Subcutaneous abdominal adipose tissue (tissue), 5 donors: Measurements from ENCODE around the gene HSD17B14.
A peak's percentile ranks its signal among the peaks of the same experiment; 100 is the strongest.

ENCODE experiments used
- H3K27ac ChIP-seq: one replicate; pipeline ENCODE4 v1.7.0; 2013; ENCODE audit warnings: low read depth, mild to moderate bottlenecking, inconsistent platforms, low read length, moderate library complexity
- H3K27me3 ChIP-seq, 5 donors: one replicate each; pipeline ENCODE4 v1.7.0; 2013; ENCODE audit warnings: low read length in 5 of 5, inconsistent platforms in 1 of 5; ENCODE audit not compliant: control insufficient read depth in 5 of 5, insufficient read depth in 4 of 5
- H3K36me3 ChIP-seq, 5 donors: one replicate each; pipeline ENCODE4 v1.7.0; 2013; ENCODE audit warnings: low read length in 5 of 5; ENCODE audit not compliant: control insufficient read depth in 5 of 5, insufficient read depth in 5 of 5
- H3K4me1 ChIP-seq, 5 donors: one replicate each; pipeline ENCODE4 v1.7.0; 2013; ENCODE audit warnings: low read length in 5 of 5, mild to moderate bottlenecking in 3 of 5, moderate library complexity in 1 of 5; ENCODE audit not compliant: control insufficient read depth in 5 of 5, insufficient read depth in 5 of 5
- H3K4me3 ChIP-seq, 5 donors: one replicate each; pipeline ENCODE4 v1.7.0; 2013; ENCODE audit warnings: low read length in 5 of 5, low read depth in 1 of 5
- H3K9ac ChIP-seq, 5 donors: one replicate each; pipeline ENCODE4 v1.7.0; 2013; ENCODE audit warnings: low read length in 5 of 5, mild to moderate bottlenecking in 4 of 5, moderate library complexity in 3 of 5
- H3K9me3 ChIP-seq, 5 donors: one replicate each; pipeline ENCODE4 v1.7.0; 2013; ENCODE audit warnings: low read length in 5 of 5; ENCODE audit not compliant: control insufficient read depth in 5 of 5
- donor health status: healthy.
- donor health status: healthy.
- donor health status: healthy.
- donor health status: healthy.
- donor health status: healthy.

The HSD17B14 gene

GRCh38 chr19:48833977-48834376 is 2.3 kb downstream of the HSD17B14 start:
- H3K9ac ChIP-seq, result no peak overlapping the region
- no peaks in the 10 kb centered on the region for H3K9me3 ChIP-seq
- H3K4me1 ChIP-seq, result peaks cover 0 to 23% (median 16%) of the 10 kb centered on the region in 5 donors
- H3K36me3 ChIP-seq, result peaks cover 0 to 12% (median 0%) of the 10 kb centered on the region in 5 donors
- no peak overlapping the region for H3K4me3 ChIP-seq
- H3K27me3 ChIP-seq, result no peaks in the 10 kb centered on the region
- H3K27ac ChIP-seq, result no peak overlapping the region

GRCh38 chr19:48833049-48833448 is 3.2 kb downstream of the HSD17B14 start:
- no peak overlapping the region for H3K27ac ChIP-seq

GRCh38 chr19:48830965-48831364 is 5.3 kb downstream of the HSD17B14 start:
- Histone ChIP-seq H3K27me3 (no peaks in the 10 kb centered on the region), H3K4me3 (no peak overlapping the region), H3K27ac (no peak overlapping the region), H3K4me1 (peaks cover 0 to 8% (median 5%) of the 10 kb centered on the region in 5 donors), H3K9ac (no peak overlapping the region), H3K9me3 (no peaks in the 10 kb centered on the region), H3K36me3 (peaks cover 0 to 15% (median 0%) of the 10 kb centered on the region in 5 donors)

More at GRCh38 chr19:48833049-48833448, 3.2 kb downstream of the HSD17B14 start:
- Histone ChIP-seq H3K9ac (no peak overlapping the region), H3K27me3 (no peaks in the 10 kb centered on the region), H3K36me3 (peaks cover 0 to 12% (median 0%) of the 10 kb centered on the region in 5 donors), H3K4me1 (peaks cover 0 to 23% (median 16%) of the 10 kb centered on the region in 5 donors), H3K9me3 (no peaks in the 10 kb centered on the region), H3K4me3 (no peak overlapping the region)

- H3K27ac ChIP-seq, result no peak overlapping the region
- H3K36me3 ChIP-seq, result peaks cover 0 to 15% (median 0%) of the 10 kb centered on the region in 5 donors
- H3K4me1 ChIP-seq, result no peaks in the 10 kb centered on the region
- no peaks in the 10 kb centered on the region for H3K27me3 ChIP-seq
- no peaks in the 10 kb centered on the region for H3K9me3 ChIP-seq
- no peak overlapping the region for H3K4me3 ChIP-seq
- no peak overlapping the region for H3K9ac ChIP-seq
These were observed 6.2 kb downstream of the HSD17B14 start for GRCh38 chr19:48830088-48830487.

- H3K27me3 ChIP-seq, result no peaks in the 10 kb centered on the region
- peaks cover 0 to 12% (median 0%) of the 10 kb centered on the region in 5 donors for H3K36me3 ChIP-seq
- no peaks in the 10 kb centered on the region for H3K4me1 ChIP-seq
- H3K9ac ChIP-seq, result no peak overlapping the region
- no peak overlapping the region for H3K27ac ChIP-seq
- H3K9me3 ChIP-seq, result no peaks in the 10 kb centered on the region
- no peak overlapping the region for H3K4me3 ChIP-seq
These were observed 9.7 kb downstream of the HSD17B14 start for GRCh38 chr19:48826606-48827020.

GRCh38 chr19:48822514-48822913 is 13.8 kb downstream of the HSD17B14 start:
- Histone ChIP-seq H3K4me3 (no peak overlapping the region), H3K4me1 (peaks cover 7 to 12% (median 10%) of the 10 kb centered on the region in 5 donors), H3K9me3 (no peaks in the 10 kb centered on the region), H3K9ac (no peak overlapping the region), H3K27ac (no peak overlapping the region), H3K27me3 (no peaks in the 10 kb centered on the region), H3K36me3 (peaks cover 0 to 8% (median 0%) of the 10 kb centered on the region in 5 donors)

- H3K9ac ChIP-seq, result no peak overlapping the region
- H3K27ac ChIP-seq, result no peak overlapping the region
- H3K36me3 ChIP-seq, result peaks cover 0 to 7% (median 0%) of the 10 kb centered on the region in 5 donors
- H3K9me3 ChIP-seq, result no peaks in the 10 kb centered on the region
- H3K27me3 ChIP-seq, result no peaks in the 10 kb centered on the region
- no peak overlapping the region for H3K4me3 ChIP-seq
- H3K4me1 ChIP-seq, result peaks cover 7 to 12% (median 10%) of the 10 kb centered on the region in 5 donors
These were observed 14.7 kb downstream of the HSD17B14 start for GRCh38 chr19:48821633-48822032.

- H3K9me3 ChIP-seq, result no peaks in the 10 kb centered on the region
- H3K36me3 ChIP-seq, result peaks cover 0 to 5% (median 0%) of the 10 kb centered on the region in 5 donors
- peak overlapping the region in 1 of 5 donors; percentile 0 for H3K9ac ChIP-seq
- no peak overlapping the region for H3K4me3 ChIP-seq
- peaks cover 7 to 14% (median 10%) of the 10 kb centered on the region in 5 donors for H3K4me1 ChIP-seq
- no peak overlapping the region for H3K27ac ChIP-seq
- H3K27me3 ChIP-seq, result no peaks in the 10 kb centered on the region
These were observed 16.9 kb downstream of the HSD17B14 start for GRCh38 chr19:48819366-48819816.

GRCh38 chr19:48818234-48818820 is 18.0 kb downstream of the HSD17B14 start:
- Histone ChIP-seq H3K9ac (no peak overlapping the region), H3K27me3 (no peaks in the 10 kb centered on the region), H3K4me3 (no peak overlapping the region), H3K27ac (no peak overlapping the region), H3K4me1 (peaks cover 7 to 14% (median 10%) of the 10 kb centered on the region in 5 donors), H3K9me3 (no peaks in the 10 kb centered on the region), H3K36me3 (peaks cover 0 to 5% (median 0%) of the 10 kb centered on the region in 5 donors)

GRCh38 chr19:48817585-48818124 is 18.6 kb downstream of the HSD17B14 start:
- Histone ChIP-seq H3K4me3 (no peak overlapping the region), H3K9me3 (no peaks in the 10 kb centered on the region), H3K27ac (no peak overlapping the region), H3K36me3 (peaks cover 0 to 4% (median 0%) of the 10 kb centered on the region in 5 donors), H3K27me3 (no peaks in the 10 kb centered on the region), H3K4me1 (peaks cover 7 to 15% (median 13%) of the 10 kb centered on the region in 5 donors), H3K9ac (no peak overlapping the region)
